Ascending aorta (tissue), 2 donors: ENCODE results near the gene DDAH1. TPM values are rescaled to one million over a fixed set of nuclear protein-coding genes. Genes with fewer than 3 reads are reported as not detected.
"Not testable (repeated sequence)": the region's sequence is repeated elsewhere in the genome, so short reads cannot be mapped to it uniquely, and the experiment has no call there.

Experiments
- DNase-seq, 2 donors: peaks; one replicate each; pipeline ENCODE4 v3.0.0-alpha.2; 2019; ENCODE audit warnings: low spot score in 2 of 2
- H3K27ac ChIP-seq, 2 donors: fragments of 200-600 bp; sonication (generic); one replicate each; pipeline ENCODE4 v1.5.1; 2016 to 2017; ENCODE audit warnings: mild to moderate bottlenecking in 1 of 2
- H3K27me3 ChIP-seq: fragments of 200-600 bp; sonication (generic); one replicate; pipeline ENCODE4 v1.5.1; 2017
- H3K36me3 ChIP-seq, 2 donors: fragments of 200-600 bp; sonication (generic); one replicate each; pipeline ENCODE4 v1.5.1; 2016
- H3K4me1 ChIP-seq, 2 donors: fragments of 200-600 bp; sonication (generic); one replicate each; pipeline ENCODE4 v1.5.1; 2016 to 2017; ENCODE audit warnings: mild to moderate bottlenecking in 1 of 2
- H3K4me3 ChIP-seq, 2 donors: fragments of 200-600 bp; sonication (generic); one replicate each; pipeline ENCODE4 v1.5.1; 2016 to 2017; ENCODE audit warnings: mild to moderate bottlenecking in 1 of 2
- H3K9me3 ChIP-seq, 2 donors: fragments of 200-600 bp; sonication (generic); one replicate each; pipeline ENCODE4 v1.5.1; 2016
- intact Hi-C: fragments of 100-400 bp; cut with DNase I; formaldehyde crosslinking; loops from one replicate; pipeline ENCODE4 v1.15.1; 2023
- total RNA-seq: library from RNA; depleted of rRNA; stranded (reverse); fragments of >200 nt; gene quantifications from one replicate; pipeline ENCODE4 v1.1.0, GENCODE V29; 2016
- TF ChIP-seq, protein P1 (sequence below), 3 experiments: fragments of 200-600 bp in 2 of 3; fragments of 450-650 bp in 1 of 3; sonication (generic) in 2 of 3; IDR thresholded peaks; one replicate each; pipeline ENCODE4 v1.5.1; 2016 to 2019; ENCODE audit warnings: antibody characterized with exemption in 3 of 3, mild to moderate bottlenecking in 1 of 3, moderate library complexity in 1 of 3

DDAH1 gene
- total RNA-seq, result 8.5 TPM

DNA sequence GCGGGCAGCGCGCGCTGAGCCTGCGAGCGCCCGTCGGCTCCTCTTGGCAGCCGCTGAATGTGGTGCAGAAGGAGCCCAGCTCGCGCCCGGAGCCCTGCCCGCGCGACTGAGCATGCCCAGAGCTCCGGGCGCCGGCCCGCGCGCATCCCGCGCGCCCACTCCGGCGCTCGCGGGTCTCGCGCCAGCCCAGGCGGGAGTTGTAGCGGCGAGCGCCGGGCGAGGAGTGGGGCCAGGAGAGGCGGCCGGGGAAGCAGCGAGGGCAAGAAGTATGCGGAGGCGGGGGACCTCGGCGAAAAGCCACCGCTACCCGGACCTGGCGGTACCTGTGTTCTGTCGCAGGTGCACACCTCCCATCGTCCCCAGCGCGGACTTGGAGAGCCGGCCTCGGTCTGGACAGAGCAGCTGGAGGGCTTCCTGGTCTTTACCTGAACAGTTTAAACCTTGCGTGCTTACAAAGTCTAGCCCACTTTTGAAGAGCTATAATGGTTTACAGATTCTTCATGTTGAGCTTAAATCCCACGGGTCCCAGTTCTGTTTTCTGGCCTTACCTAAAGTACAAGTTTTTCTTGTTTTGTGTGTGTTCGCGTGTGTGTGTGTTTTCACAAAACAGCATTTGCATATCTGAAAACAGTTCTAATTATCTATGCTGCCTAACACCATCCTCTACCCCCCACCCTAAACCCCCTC is at the start of gene DDAH1:
Gene DDAH1 (minus strand): TSS at position 61 of the 687 bp plus-strand sequence. CDS start 114 bp downstream, outside the sequence.
- TF ChIP-seq, protein P1, sequence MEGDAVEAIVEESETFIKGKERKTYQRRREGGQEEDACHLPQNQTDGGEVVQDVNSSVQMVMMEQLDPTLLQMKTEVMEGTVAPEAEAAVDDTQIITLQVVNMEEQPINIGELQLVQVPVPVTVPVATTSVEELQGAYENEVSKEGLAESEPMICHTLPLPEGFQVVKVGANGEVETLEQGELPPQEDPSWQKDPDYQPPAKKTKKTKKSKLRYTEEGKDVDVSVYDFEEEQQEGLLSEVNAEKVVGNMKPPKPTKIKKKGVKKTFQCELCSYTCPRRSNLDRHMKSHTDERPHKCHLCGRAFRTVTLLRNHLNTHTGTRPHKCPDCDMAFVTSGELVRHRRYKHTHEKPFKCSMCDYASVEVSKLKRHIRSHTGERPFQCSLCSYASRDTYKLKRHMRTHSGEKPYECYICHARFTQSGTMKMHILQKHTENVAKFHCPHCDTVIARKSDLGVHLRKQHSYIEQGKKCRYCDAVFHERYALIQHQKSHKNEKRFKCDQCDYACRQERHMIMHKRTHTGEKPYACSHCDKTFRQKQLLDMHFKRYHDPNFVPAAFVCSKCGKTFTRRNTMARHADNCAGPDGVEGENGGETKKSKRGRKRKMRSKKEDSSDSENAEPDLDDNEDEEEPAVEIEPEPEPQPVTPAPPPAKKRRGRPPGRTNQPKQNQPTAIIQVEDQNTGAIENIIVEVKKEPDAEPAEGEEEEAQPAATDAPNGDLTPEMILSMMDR (IDR thresholded peaks at IDR 0.05), result no peak
- intact Hi-C loops, result loop anchor here (2.0 to 10.0 kb wide), 3 partner anchors 60 to 230 kb away; partner anchors contain the start of gene CCN1
- Histone ChIP-seq H3K27ac (peak within 1 kb of the TSS; percentile 86), H3K27me3 (no peaks in the 10 kb centered on the region), H3K4me1 (peaks cover 0 to 4% of the 10 kb centered on the region in 2 donors), H3K9me3 (no peaks in the 10 kb centered on the region), H3K36me3 (no peaks in the 10 kb centered on the region), H3K4me3 (peak within 1 kb of the TSS; percentile 86 to 90)
- DNase-seq, result peak in 1 of 2 donors; percentile 75

DNA sequence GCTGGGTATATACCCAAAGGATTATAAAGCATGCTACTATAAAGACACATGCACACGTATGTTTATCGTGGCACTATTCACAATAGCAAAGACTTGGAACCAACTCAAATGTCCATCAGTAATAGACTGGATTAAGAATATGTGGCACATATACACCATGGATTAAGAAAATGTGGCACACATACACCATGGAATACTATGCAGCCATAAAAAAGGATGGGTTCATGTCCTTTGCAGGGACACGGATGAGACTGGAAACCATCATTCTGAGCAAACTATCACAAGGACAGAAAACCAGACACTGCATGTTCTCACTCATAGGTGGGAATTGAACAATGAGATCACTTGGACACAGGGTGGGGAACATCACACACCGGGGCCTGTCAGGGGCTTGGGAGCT is 49.0 kb upstream of the DDAH1 start:
- H3K4me3 ChIP-seq, H3K4me1 ChIP-seq, H3K9me3 ChIP-seq, DNase-seq, H3K27me3 ChIP-seq, H3K27ac ChIP-seq, intact Hi-C loops, H3K36me3 ChIP-seq: not testable (repeated sequence)

DNA sequence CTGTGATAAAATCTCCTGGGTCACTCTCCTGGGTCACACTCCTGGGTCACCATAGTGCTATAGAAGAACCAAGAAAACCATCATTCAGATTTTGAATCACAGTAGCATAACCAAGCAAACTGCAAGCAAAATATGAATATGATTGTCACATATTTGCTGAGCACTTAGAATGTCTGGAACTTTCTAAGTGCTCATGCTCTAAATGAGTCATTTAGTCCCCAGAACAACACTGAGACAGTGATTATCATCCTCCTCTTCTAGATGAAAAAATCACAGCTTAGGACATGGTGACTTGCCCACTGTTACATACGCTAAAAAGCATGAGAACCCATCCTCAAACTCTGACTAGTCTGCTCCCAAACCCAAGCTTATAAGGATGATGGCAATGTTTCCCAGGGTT is 39.5 kb upstream of the DDAH1 start:
- no peak overlapping the region for H3K4me3 ChIP-seq
- TF ChIP-seq, protein P1 (IDR thresholded peaks at IDR 0.05), result no peak
- intact Hi-C loops, result loop anchor here (5.0 kb wide), 1 partner anchor 197 kb away; no protein-coding TSS in a partner anchor
- DNase-seq, result no peak
- no peaks in the 10 kb centered on the region for H3K36me3 ChIP-seq
- H3K4me1 ChIP-seq, result no peaks in the 10 kb centered on the region
- no peaks in the 10 kb centered on the region for H3K27me3 ChIP-seq
- no peak overlapping the region for H3K27ac ChIP-seq
- peaks cover 0 to 4% of the 10 kb centered on the region in 2 donors for H3K9me3 ChIP-seq

GRCh38 chr1:85502625-85503083 is 37.7 kb upstream of the DDAH1 start:
- Histone ChIP-seq H3K27me3 (no peaks in the 10 kb centered on the region), H3K4me1 (no peaks in the 10 kb centered on the region), H3K36me3 (no peaks in the 10 kb centered on the region), H3K9me3 (peaks cover 0 to 4% of the 10 kb centered on the region in 2 donors), H3K4me3 (no peak overlapping the region), H3K27ac (no peak overlapping the region)
- peak in 1 of 2 donors; percentile 64 for DNase-seq
- intact Hi-C loops, result loop anchor here (5.0 kb wide), 1 partner anchor 195 kb away; no protein-coding TSS in a partner anchor
- TF ChIP-seq, protein P1 (IDR thresholded peaks at IDR 0.05), result peak; percentile 10 to 46 (median 22)

- H3K4me3 ChIP-seq, result no peak overlapping the region
- no peaks in the 10 kb centered on the region for H3K4me1 ChIP-seq
- H3K36me3 ChIP-seq, result no peaks in the 10 kb centered on the region
- H3K27ac ChIP-seq, result no peak overlapping the region
- no peak for DNase-seq
- H3K27me3 ChIP-seq, result no peaks in the 10 kb centered on the region
- TF ChIP-seq, protein P1 (IDR thresholded peaks at IDR 0.05), result no peak
- peaks cover 0 to 4% of the 10 kb centered on the region in 2 donors for H3K9me3 ChIP-seq
- intact Hi-C loops, result loop anchor here (5.0 kb wide), 1 partner anchor 195 kb away; no protein-coding TSS in a partner anchor
Measured at GRCh38 chr1:85502171-85502570, 37.2 kb upstream of the DDAH1 start.

DNA sequence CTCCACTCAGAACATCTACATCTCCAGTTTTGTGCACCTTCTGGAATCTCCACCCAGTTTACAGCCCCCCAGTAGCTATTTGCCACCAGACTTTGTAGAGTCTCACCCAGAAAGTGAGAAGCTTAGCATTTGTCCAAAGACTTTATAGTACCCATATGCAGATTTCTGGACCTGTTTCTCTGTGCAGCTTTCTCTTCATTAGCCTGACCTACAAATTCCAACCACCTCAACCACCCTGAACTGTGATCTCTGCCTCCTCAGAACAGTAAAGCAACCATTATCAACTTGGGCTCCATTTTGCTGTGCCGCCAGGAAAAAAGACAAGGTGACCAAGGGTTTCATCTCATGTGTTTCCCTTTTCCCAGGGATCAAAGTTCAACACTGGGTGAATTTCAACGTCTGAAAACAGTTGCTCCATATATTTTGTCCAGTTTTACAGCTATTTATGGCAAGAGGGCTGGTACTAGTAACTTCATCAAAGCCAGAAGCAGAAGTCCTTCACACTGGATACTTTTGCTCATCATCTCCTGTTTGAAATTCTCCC is 36.5 kb upstream of the DDAH1 start:
- Histone ChIP-seq H3K9me3 (peaks cover 0 to 4% of the 10 kb centered on the region in 2 donors), H3K27ac (no peak overlapping the region), H3K4me1 (no peaks in the 10 kb centered on the region), H3K36me3 (no peaks in the 10 kb centered on the region), H3K27me3 (no peaks in the 10 kb centered on the region), H3K4me3 (no peak overlapping the region)
- TF ChIP-seq, protein P1 (IDR thresholded peaks at IDR 0.05), result no peak
- no peak for DNase-seq
- intact Hi-C loops, result loop anchor here (5.0 kb wide), 1 partner anchor 194 kb away; no protein-coding TSS in a partner anchor
